Endothelial cell of umbilical vein (primary cell): ENCODE data around the gene OR1J4.

ENCODE experiments used
- JUN ChIP-seq: IDR thresholded peaks from 2 replicates; pipeline ENCODE4 v1.6.1; 2011; ENCODE audit warnings: borderline replicate concordance, low read depth; ENCODE audit not compliant: insufficient read length, insufficient read depth
- POLR2A ChIP-seq: IDR thresholded peaks from 2 replicates; pipeline ENCODE4 v1.6.1; 2012; ENCODE audit warnings: low read depth, mild to moderate bottlenecking, control low read depth, low read length
- POLR2AphosphoS5 ChIP-seq: IDR thresholded peaks from 2 replicates; pipeline ENCODE4 v1.6.1; 2012; ENCODE audit warnings: low read depth, mild to moderate bottlenecking, control low read depth, low read length, moderate library complexity; ENCODE audit not compliant: insufficient read depth
- TF ChIP-seq, protein P1 (sequence below), 2 donors: IDR thresholded peaks; 1 replicate in 1 of 2; 2 replicates in 1 of 2; pipeline ENCODE4 v1.5.1; 2011; ENCODE audit warnings: low read length in 2 of 2, mild to moderate bottlenecking in 2 of 2, moderate library complexity in 2 of 2, control low read depth in 1 of 2, inconsistent platforms in 1 of 2, low read depth in 1 of 2; ENCODE audit not compliant: insufficient read depth in 1 of 2; ENCODE audit errors: extremely low read depth in 1 of 2
- TF ChIP-seq, protein P2 (sequence below): IDR thresholded peaks from 2 replicates; pipeline ENCODE4 v1.6.1; 2011; ENCODE audit not compliant: insufficient read depth, insufficient read length

DNA sequence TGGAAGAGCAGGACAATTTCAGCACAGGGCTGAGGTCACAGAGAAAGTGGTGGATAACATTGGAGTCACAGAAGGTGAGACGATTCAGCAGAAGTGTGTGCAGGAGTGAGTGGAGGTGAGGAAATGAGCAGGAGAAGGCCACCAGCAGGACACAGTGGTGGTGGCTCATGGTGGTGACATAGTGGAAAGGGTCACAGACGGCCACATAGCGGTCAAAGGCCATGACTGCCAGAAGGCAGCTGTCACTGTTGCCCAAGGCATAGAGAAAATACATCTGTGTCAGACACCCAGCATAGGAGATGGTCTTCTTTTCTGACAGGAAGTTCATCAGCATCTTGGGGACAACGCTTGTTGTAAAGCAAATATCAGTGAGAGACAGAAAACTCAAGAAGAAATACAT, 49.0 kb downstream of the OR1J4 start:
- TF ChIP-seq, protein P1, sequence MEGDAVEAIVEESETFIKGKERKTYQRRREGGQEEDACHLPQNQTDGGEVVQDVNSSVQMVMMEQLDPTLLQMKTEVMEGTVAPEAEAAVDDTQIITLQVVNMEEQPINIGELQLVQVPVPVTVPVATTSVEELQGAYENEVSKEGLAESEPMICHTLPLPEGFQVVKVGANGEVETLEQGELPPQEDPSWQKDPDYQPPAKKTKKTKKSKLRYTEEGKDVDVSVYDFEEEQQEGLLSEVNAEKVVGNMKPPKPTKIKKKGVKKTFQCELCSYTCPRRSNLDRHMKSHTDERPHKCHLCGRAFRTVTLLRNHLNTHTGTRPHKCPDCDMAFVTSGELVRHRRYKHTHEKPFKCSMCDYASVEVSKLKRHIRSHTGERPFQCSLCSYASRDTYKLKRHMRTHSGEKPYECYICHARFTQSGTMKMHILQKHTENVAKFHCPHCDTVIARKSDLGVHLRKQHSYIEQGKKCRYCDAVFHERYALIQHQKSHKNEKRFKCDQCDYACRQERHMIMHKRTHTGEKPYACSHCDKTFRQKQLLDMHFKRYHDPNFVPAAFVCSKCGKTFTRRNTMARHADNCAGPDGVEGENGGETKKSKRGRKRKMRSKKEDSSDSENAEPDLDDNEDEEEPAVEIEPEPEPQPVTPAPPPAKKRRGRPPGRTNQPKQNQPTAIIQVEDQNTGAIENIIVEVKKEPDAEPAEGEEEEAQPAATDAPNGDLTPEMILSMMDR (IDR thresholded peaks at IDR 0.05; ENCODE audit: extremely low read depth in 1 of 2, insufficient read depth in 1 of 2, low read depth in 1 of 2, low read length in 2 of 2) = no peak
- TF ChIP-seq JUN = no peak
- no peak for TF ChIP-seq POLR2A
- TF ChIP-seq, protein P2, sequence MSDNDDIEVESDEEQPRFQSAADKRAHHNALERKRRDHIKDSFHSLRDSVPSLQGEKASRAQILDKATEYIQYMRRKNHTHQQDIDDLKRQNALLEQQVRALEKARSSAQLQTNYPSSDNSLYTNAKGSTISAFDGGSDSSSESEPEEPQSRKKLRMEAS = no peak
- no peak for TF ChIP-seq POLR2AphosphoS5
